Neural progenitor cell (in vitro differentiated cells): ENCODE data around the gene STX11. TPM values are rescaled to one million over a fixed set of nuclear protein-coding genes. Genes with fewer than 3 reads are reported as not detected.

Experiments
- DNase-seq: peaks from one replicate; pipeline ENCODE4 v3.0.0-alpha.2; 2016; ENCODE audit warnings: low spot score
- H2AFZ ChIP-seq: fragments of 200-600 bp; sonication (generic); replicated peaks from 2 replicates; pipeline ENCODE4 v1.6.1; 2016; ENCODE audit warnings: antibody characterized with exemption
- H3F3A ChIP-seq: fragments of 200-600 bp; sonication (generic); 2 replicates; pipeline ENCODE4 v1.6.1; 2016; ENCODE audit warnings: antibody characterized with exemption, low read depth
- H3K27ac ChIP-seq: fragments of 200-600 bp; sonication (generic); 2 replicates; pipeline ENCODE4 v1.5.1; 2016; ENCODE audit warnings: mild to moderate bottlenecking
- H3K27me3 ChIP-seq: fragments of 200-600 bp; sonication (generic); 2 replicates; pipeline ENCODE4 v1.6.1; 2016; ENCODE audit warnings: mild to moderate bottlenecking, moderate library complexity
- H3K36me3 ChIP-seq: fragments of 200-600 bp; sonication (generic); 2 replicates; pipeline ENCODE4 v1.5.1; 2016
- H3K4me1 ChIP-seq: fragments of 200-600 bp; sonication (generic); 2 replicates; pipeline ENCODE4 v1.6.1; 2016; ENCODE audit warnings: mixed run types
- H3K4me2 ChIP-seq: fragments of 200-600 bp; sonication (generic); 2 replicates; pipeline ENCODE4 v1.6.1; 2016
- H3K4me3 ChIP-seq: fragments of 200-600 bp; sonication (generic); 2 replicates; pipeline ENCODE4 v1.5.1; 2016
- H3K79me2 ChIP-seq: fragments of 200-600 bp; sonication (generic); 2 replicates; pipeline ENCODE4 v1.6.1; 2016; ENCODE audit warnings: low read depth
- H3K9ac ChIP-seq: fragments of 200-600 bp; sonication (generic); 2 replicates; pipeline ENCODE4 v1.6.1; 2016
- H3K9me3 ChIP-seq: fragments of 200-600 bp; sonication (generic); 2 replicates; pipeline ENCODE4 v1.5.1; 2016; ENCODE audit warnings: low read depth
- H4K20me1 ChIP-seq: fragments of 200-600 bp; sonication (generic); 2 replicates; pipeline ENCODE4 v1.6.1; 2016; ENCODE audit warnings: low read depth
- H3K27ac Mint-ChIP-seq: 3 replicates; pipeline ENCODE4 v1.8.0; 2021; ENCODE audit warnings: mixed read lengths
- H3K27me3 Mint-ChIP-seq: 2 replicates; pipeline ENCODE4 v1.8.0; 2022; ENCODE audit warnings: low read depth, mild to moderate bottlenecking, inconsistent platforms, moderate library complexity, mixed read lengths; ENCODE audit not compliant: insufficient read depth
- H3K36me3 Mint-ChIP-seq: 3 replicates; pipeline ENCODE4 v1.8.0; 2021; ENCODE audit warnings: mixed read lengths
- H3K4me1 Mint-ChIP-seq: 3 replicates; pipeline ENCODE4 v1.8.0; 2021; ENCODE audit warnings: mixed read lengths
- H3K4me3 Mint-ChIP-seq: 3 replicates; pipeline ENCODE4 v1.8.0; 2021; ENCODE audit warnings: mild to moderate bottlenecking, moderate library complexity, mixed read lengths
- H3K9me3 Mint-ChIP-seq: 3 replicates; pipeline ENCODE4 v1.8.0; 2020; ENCODE audit warnings: mixed read lengths
- CTCF ChIP-seq: fragments of 200-600 bp; sonication (generic); IDR thresholded peaks from 2 replicates; pipeline ENCODE4 v1.5.1; 2017; ENCODE audit warnings: antibody characterized with exemption, mild to moderate bottlenecking
- EZH2 ChIP-seq: fragments of 200-600 bp; sonication (generic); IDR thresholded peaks from 2 replicates; pipeline ENCODE4 v1.6.1; 2017; ENCODE audit warnings: antibody characterized with exemption, mild to moderate bottlenecking, moderate library complexity
- EZH2phosphoT487 ChIP-seq: fragments of 200-600 bp; sonication (generic); IDR thresholded peaks from 2 replicates; pipeline ENCODE4 v1.6.1; 2017; ENCODE audit warnings: antibody characterized with exemption
- total RNA-seq: library from RNA; depleted of rRNA; stranded (reverse); fragments of >200 nt; gene quantifications from 2 replicates; pipeline ENCODE4 v1.2.3, GENCODE V29; 2015; ENCODE audit warnings: low replicate concordance

STX11 gene
- total RNA-seq, 1 donor from 2014 or later: not detected

GRCh38 chr6:144185133-144185836 is 35.0 kb downstream of the STX11 start:
- no peaks in the 10 kb centered on the region for H3K9me3 ChIP-seq
- no peaks in the 10 kb centered on the region for H3K4me1 ChIP-seq
- peaks cover 9% of the 10 kb centered on the region for H3K4me1 Mint-ChIP-seq
- no peaks in the 10 kb centered on the region for H3K9me3 Mint-ChIP-seq
- H4K20me1 ChIP-seq: no peaks in the 10 kb centered on the region
- no peak overlapping the region for H3K9ac ChIP-seq
- no peaks in the 10 kb centered on the region for H3K27me3 Mint-ChIP-seq
- no peaks in the 10 kb centered on the region for H3K79me2 ChIP-seq
- H3K27ac ChIP-seq: no peak overlapping the region
- H3K27me3 ChIP-seq: no peaks in the 10 kb centered on the region
- no peak overlapping the region for H3K4me3 Mint-ChIP-seq
- TF ChIP-seq CTCF (no peak), EZH2phosphoT487 (no peak), EZH2 (no peak)
- H3K36me3 Mint-ChIP-seq: no peaks in the 10 kb centered on the region
- H3K27ac Mint-ChIP-seq: no peak overlapping the region
- DNase-seq: no peak
- H3K36me3 ChIP-seq: no peaks in the 10 kb centered on the region
- H2AFZ ChIP-seq: no peak overlapping the region
- H3K4me3 ChIP-seq: no peak overlapping the region
- no peaks in the 10 kb centered on the region for H3F3A ChIP-seq
- no peak overlapping the region for H3K4me2 ChIP-seq

GRCh38 chr6:144186817-144187625 is 36.7 kb downstream of the STX11 start:
- H4K20me1 ChIP-seq: no peaks in the 10 kb centered on the region
- H3K27ac ChIP-seq: no peak overlapping the region
- no peaks in the 10 kb centered on the region for H3K27me3 ChIP-seq
- no peaks in the 10 kb centered on the region for H3K9me3 Mint-ChIP-seq
- H3K27me3 Mint-ChIP-seq: no peaks in the 10 kb centered on the region
- H2AFZ ChIP-seq: no peak overlapping the region
- no peaks in the 10 kb centered on the region for H3K79me2 ChIP-seq
- no peak overlapping the region for H3K4me2 ChIP-seq
- no peak overlapping the region for H3K9ac ChIP-seq
- H3K4me3 ChIP-seq: no peak overlapping the region
- H3K4me1 Mint-ChIP-seq: peaks cover 9% of the 10 kb centered on the region
- H3K9me3 ChIP-seq: no peaks in the 10 kb centered on the region
- no peak overlapping the region for H3K4me3 Mint-ChIP-seq
- H3K27ac Mint-ChIP-seq: no peak overlapping the region
- no peaks in the 10 kb centered on the region for H3F3A ChIP-seq
- no peaks in the 10 kb centered on the region for H3K4me1 ChIP-seq
- TF ChIP-seq EZH2phosphoT487 (no peak), EZH2 (no peak), CTCF (no peak)
- DNase-seq: no peak
- H3K36me3 ChIP-seq: no peaks in the 10 kb centered on the region
- no peaks in the 10 kb centered on the region for H3K36me3 Mint-ChIP-seq

- no peak overlapping the region for H3K27ac ChIP-seq
- no peak overlapping the region for H2AFZ ChIP-seq
- no peak overlapping the region for H3K9ac ChIP-seq
- no peaks in the 10 kb centered on the region for H3K9me3 ChIP-seq
- peaks cover 11% of the 10 kb centered on the region for H3K4me1 Mint-ChIP-seq
- H3K36me3 ChIP-seq: no peaks in the 10 kb centered on the region
- no peak for TF ChIP-seq EZH2
- TF ChIP-seq EZH2phosphoT487: no peak
- no peak for TF ChIP-seq CTCF
- no peaks in the 10 kb centered on the region for H4K20me1 ChIP-seq
- no peaks in the 10 kb centered on the region for H3K27me3 ChIP-seq
- no peaks in the 10 kb centered on the region for H3K79me2 ChIP-seq
- H3K4me3 Mint-ChIP-seq: no peak overlapping the region
- H3K4me2 ChIP-seq: no peak overlapping the region
- peak overlapping the region; percentile 47 for H3K27ac Mint-ChIP-seq
- H3K4me1 ChIP-seq: no peaks in the 10 kb centered on the region
- H3K36me3 Mint-ChIP-seq: no peaks in the 10 kb centered on the region
- no peak overlapping the region for H3K4me3 ChIP-seq
- H3K27me3 Mint-ChIP-seq: no peaks in the 10 kb centered on the region
- H3F3A ChIP-seq: no peaks in the 10 kb centered on the region
- no peaks in the 10 kb centered on the region for H3K9me3 Mint-ChIP-seq
- no peak for DNase-seq
Measured at GRCh38 chr6:144189351-144189750, 39.0 kb downstream of the STX11 start.
